CD14-positive monocyte (primary cell): ENCODE measurements around the gene EEFSEC. TPM values are rescaled to one million over a fixed set of nuclear protein-coding genes. Genes with fewer than 3 reads are reported as not detected.

Source experiments
- DNase-seq, 3 donors: peaks; one replicate each; pipeline ENCODE4 v3.0.0-alpha.2; 2011 to 2022
- H2AFZ ChIP-seq: 2 replicates; pipeline ENCODE4 v1.6.0; 2012; ENCODE audit warnings: mild to moderate bottlenecking, low read depth, low read length, inconsistent platforms; ENCODE audit not compliant: insufficient read depth, poor library complexity, severe bottlenecking
- H3K27ac ChIP-seq, 2 donors: 1 replicate in 1 of 2; 2 replicates in 1 of 2; pipeline ENCODE4 v1.5.1; 2012 to 2013; ENCODE audit warnings: low read length in 2 of 2, control low read depth in 1 of 2, inconsistent platforms in 1 of 2, low read depth in 1 of 2, mild to moderate bottlenecking in 1 of 2
- H3K27me3 ChIP-seq, 2 donors: one replicate each; pipeline versions ENCODE4 v1.6.0 to v1.6.1; 2011 to 2013; ENCODE audit warnings: low read length in 2 of 2; ENCODE audit not compliant: control insufficient read depth in 2 of 2, insufficient read depth in 2 of 2
- H3K36me3 ChIP-seq, 2 donors: replicated peaks in 1 of 2; 1 replicate in 1 of 2; 2 replicates in 1 of 2; pipeline versions ENCODE4 v1.5.1 to v1.6.1; 2012 to 2013; ENCODE audit warnings: low read length in 2 of 2, control low read depth in 1 of 2, inconsistent platforms in 1 of 2, mild to moderate bottlenecking in 1 of 2; ENCODE audit not compliant: insufficient read depth in 2 of 2, control insufficient read depth in 1 of 2
- H3K4me1 ChIP-seq, 2 donors: 1 replicate in 1 of 2; 2 replicates in 1 of 2; pipeline versions ENCODE4 v1.5.1 to v1.6.1; 2012 to 2013; ENCODE audit warnings: low read length in 2 of 2, control low read depth in 1 of 2, inconsistent platforms in 1 of 2, mild to moderate bottlenecking in 1 of 2, moderate library complexity in 1 of 2; ENCODE audit not compliant: insufficient read depth in 2 of 2, control insufficient read depth in 1 of 2
- H3K4me2 ChIP-seq: replicated peaks from 2 replicates; pipeline ENCODE3; 2012; ENCODE audit warnings: low read length, moderate library complexity, mild to moderate bottlenecking; ENCODE audit not compliant: poor library complexity, severe bottlenecking; ENCODE audit errors: extremely low read depth
- H3K4me3 ChIP-seq, 3 experiments: fragments of 200-600 bp in 1 of 3; sonication (generic) in 1 of 3; replicated peaks in 1 of 3; 1 replicate in 2 of 3; 2 replicates in 1 of 3; pipeline ENCODE4 v1.5.1; 2011 to 2013; ENCODE audit warnings: low read length in 3 of 3, mild to moderate bottlenecking in 3 of 3, control low read depth in 2 of 3, low read depth in 2 of 3, inconsistent platforms in 1 of 3, moderate library complexity in 1 of 3
- H3K79me2 ChIP-seq: 2 replicates; pipeline ENCODE4 v1.6.0; 2012; ENCODE audit warnings: mild to moderate bottlenecking, control low read depth, inconsistent platforms, low read length, moderate library complexity; ENCODE audit not compliant: insufficient read depth
- H3K9ac ChIP-seq: 2 replicates; pipeline ENCODE4 v1.6.0; 2017; ENCODE audit warnings: low read length, mild to moderate bottlenecking; ENCODE audit not compliant: insufficient read depth, poor library complexity, severe bottlenecking
- H3K9me3 ChIP-seq, 2 donors: replicated peaks in 1 of 2; 1 replicate in 1 of 2; 2 replicates in 1 of 2; pipeline versions ENCODE4 v1.5.1 to v1.6.1; 2012 to 2013; ENCODE audit warnings: low read length in 2 of 2, control low read depth in 1 of 2; ENCODE audit not compliant: control insufficient read depth in 1 of 2, insufficient read depth in 1 of 2
- H4K20me1 ChIP-seq: 2 replicates; pipeline ENCODE4 v1.6.0; 2012; ENCODE audit warnings: mild to moderate bottlenecking, low read length, control low read depth, moderate library complexity; ENCODE audit not compliant: insufficient read depth
- H3K27ac Mint-ChIP-seq, 7 donors: one replicate each; pipeline ENCODE4 v1.8.0; 2020; ENCODE audit warnings: mild to moderate bottlenecking in 7 of 7, mixed read lengths in 7 of 7, moderate library complexity in 6 of 7, inconsistent platforms in 2 of 7
- H3K27me3 Mint-ChIP-seq, 3 donors: one replicate each; pipeline ENCODE4 v1.8.0; 2021 to 2022; ENCODE audit warnings: low read depth in 3 of 3, mild to moderate bottlenecking in 3 of 3, mixed read lengths in 3 of 3, moderate library complexity in 3 of 3, inconsistent platforms in 1 of 3
- H3K36me3 Mint-ChIP-seq, 2 donors: one replicate each; pipeline ENCODE4 v1.8.0; 2020; ENCODE audit warnings: mixed read lengths in 2 of 2, inconsistent platforms in 1 of 2, mild to moderate bottlenecking in 1 of 2
- H3K4me1 Mint-ChIP-seq: one replicate; pipeline ENCODE4 v1.8.0; 2020; ENCODE audit warnings: mild to moderate bottlenecking, mixed read lengths
- H3K4me3 Mint-ChIP-seq, 2 donors: one replicate each; pipeline ENCODE4 v1.8.0; 2020; ENCODE audit warnings: mild to moderate bottlenecking in 2 of 2, mixed read lengths in 2 of 2, moderate library complexity in 1 of 2
- H3K9me3 Mint-ChIP-seq, 7 donors: one replicate each; pipeline ENCODE4 v1.8.0; 2020 to 2022; ENCODE audit warnings: mixed read lengths in 7 of 7, mild to moderate bottlenecking in 6 of 7, moderate library complexity in 6 of 7, inconsistent platforms in 2 of 7
- CTCF ChIP-seq: fragments of 200-600 bp; IDR thresholded peaks from one replicate; pipeline ENCODE4 v1.8.0; 2022; ENCODE audit warnings: antibody characterized with exemption, mild to moderate bottlenecking
- WGBS: methylation state at CpG from one replicate; pipeline ENCODE4 v1.1.5; 2013; ENCODE audit warnings: missing lambda C conversion rate; ENCODE audit not compliant: insufficient coverage; 5-methylcytosine and 5-hydroxymethylcytosine counted together
- intact Hi-C, 2 donors: fragments of 100-400 bp; cut with micrococcal nuclease; formaldehyde crosslinking; loops; one replicate each; pipeline versions ENCODE4 v1.15.0 to v1.15.1; 2023
- polyA plus RNA-seq, 3 donors: library from polyadenylated mRNA; depleted of rRNA in 1 of 3; unstranded in 2 of 3; stranded (reverse) in 1 of 3; fragments of 300-500 nt in 2 of 3; fragments of >200 nt in 1 of 3; fragmentation: Illumina TruSeq in 2 of 3; gene quantifications; 1 replicate in 2 of 3; 2 replicates in 1 of 3; pipeline ENCODE4 v1.2.3, GENCODE V29; 2012 to 2021

EEFSEC gene
- polyA plus RNA-seq, 3 donors, result 13.3 to 14.9 (median 14.9) TPM

DNA sequence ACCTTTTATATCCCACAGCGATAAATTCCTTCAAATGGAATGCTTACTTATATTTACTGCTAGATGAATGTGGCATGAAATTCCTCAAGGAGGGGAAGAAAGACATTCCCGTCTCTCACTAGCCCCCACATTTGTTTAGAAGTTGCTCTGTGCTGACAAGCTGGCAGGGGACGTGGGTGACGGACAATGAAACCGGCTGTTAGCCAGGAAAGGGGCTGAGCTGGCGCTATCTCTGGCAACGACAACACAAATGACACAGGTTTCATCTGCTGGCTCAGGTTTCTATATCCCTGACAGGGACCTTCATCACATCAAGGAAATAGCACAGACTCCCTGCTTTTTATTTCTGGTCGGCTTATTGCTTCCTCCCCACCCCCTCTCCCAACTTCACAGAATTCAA, 45.4 kb upstream of the EEFSEC start:
- Histone ChIP-seq H3K79me2 (no peaks in the 10 kb centered on the region), H4K20me1 (no peaks in the 10 kb centered on the region), H3K27ac (no peak overlapping the region)

DNA sequence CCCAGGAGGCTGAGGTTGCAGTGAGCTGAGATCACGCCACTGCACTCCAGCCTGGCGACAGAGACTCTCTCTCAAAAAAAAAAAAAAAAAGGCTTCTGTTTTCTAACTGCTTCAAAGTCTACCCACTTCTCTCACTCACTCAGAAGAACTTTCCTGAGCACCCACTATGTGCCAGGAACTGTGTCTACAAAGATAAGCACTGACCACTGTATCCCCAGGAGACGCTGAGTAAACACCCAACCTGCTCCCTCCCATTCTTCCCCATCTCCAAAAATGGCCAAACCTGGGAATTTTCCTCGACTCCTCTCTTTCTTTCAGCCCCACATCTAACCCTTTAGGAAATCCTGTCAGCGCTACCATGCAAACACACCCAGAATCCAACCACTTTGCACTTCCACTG, 42.1 kb upstream of the EEFSEC start:
- H3K27me3 ChIP-seq, result no peaks in the 10 kb centered on the region
- H3K27ac ChIP-seq, result no peak overlapping the region
- peaks cover 0 to 3% of the 10 kb centered on the region in 2 donors for H3K4me1 ChIP-seq
- H3K9me3 Mint-ChIP-seq, result no peaks in the 10 kb centered on the region
- intact Hi-C loops, result no loop called here
- H3K36me3 Mint-ChIP-seq, result peaks cover 59 to 62% of the 10 kb centered on the region in 2 donors
- H3K4me1 Mint-ChIP-seq, result no peaks in the 10 kb centered on the region
- H3K4me3 ChIP-seq, result no peak overlapping the region
- H3K36me3 ChIP-seq, result peaks cover 15 to 76% of the 10 kb centered on the region in 2 donors
- no peaks in the 10 kb centered on the region for H3K79me2 ChIP-seq
- no peak for DNase-seq
- no peaks in the 10 kb centered on the region for H3K9me3 ChIP-seq
- 98% methylated on average over 5 of the region's 5 CpGs for WGBS
- H3K4me2 ChIP-seq, result no peak overlapping the region
- no peaks in the 10 kb centered on the region for H3K27me3 Mint-ChIP-seq
- H4K20me1 ChIP-seq, result no peaks in the 10 kb centered on the region
- no peak overlapping the region for H2AFZ ChIP-seq
- no peak overlapping the region for H3K4me3 Mint-ChIP-seq
- no peak overlapping the region for H3K9ac ChIP-seq
- H3K27ac Mint-ChIP-seq, result no peak overlapping the region
- TF ChIP-seq CTCF, result no peak

More for the DNA sequence above, 45.4 kb upstream of the EEFSEC start:
- intact Hi-C loops, result no loop called here
- H3K4me2 ChIP-seq, result no peak overlapping the region
- H3K4me1 ChIP-seq, result peaks cover 0 to 3% of the 10 kb centered on the region in 2 donors
- no peak overlapping the region for H3K4me3 ChIP-seq
- WGBS, result 98% methylated on average over 6 of the region's 8 CpGs
- no peak overlapping the region for H3K27ac Mint-ChIP-seq
- H3K36me3 Mint-ChIP-seq, result peaks cover 57 to 60% of the 10 kb centered on the region in 2 donors
- H3K9me3 ChIP-seq, result no peaks in the 10 kb centered on the region
- H3K9ac ChIP-seq, result no peak overlapping the region
- no peaks in the 10 kb centered on the region for H3K9me3 Mint-ChIP-seq
- no peak for TF ChIP-seq CTCF
- peaks cover 13 to 66% of the 10 kb centered on the region in 2 donors for H3K36me3 ChIP-seq
- H3K27me3 Mint-ChIP-seq, result no peaks in the 10 kb centered on the region
- no peaks in the 10 kb centered on the region for H3K4me1 Mint-ChIP-seq
- H3K27me3 ChIP-seq, result no peaks in the 10 kb centered on the region
- H2AFZ ChIP-seq, result no peak overlapping the region
- DNase-seq, result no peak
- H3K4me3 Mint-ChIP-seq, result no peak overlapping the region
